Keratinocyte (primary cell): Measurements from ENCODE around the gene LHFPL3. TPM values are rescaled to one million over a fixed set of nuclear protein-coding genes. Genes with fewer than 3 reads are reported as not detected.

ENCODE experiments used
- DNase-seq: peaks from one replicate; pipeline ENCODE4 v3.0.0-alpha.2; 2011; ENCODE audit warnings: low read depth, missing footprints, low spot score
- FAIRE-seq: peaks from 2 replicates; lab custom pipeline; 2011; peaks lifted over from hg19 to GRCh38; lab: Jason Lieb, UNC
- H2AFZ ChIP-seq: 2 replicates; pipeline ENCODE4 v1.6.0; 2012; ENCODE audit warnings: low read length, control low read depth, inconsistent platforms; ENCODE audit not compliant: control insufficient read depth
- H3K27ac ChIP-seq: 2 replicates; pipeline ENCODE4 v1.5.1; 2011; ENCODE audit warnings: low read length; ENCODE audit not compliant: control insufficient read depth, insufficient read depth
- H3K27me3 ChIP-seq: 3 replicates; pipeline ENCODE4 v1.6.0; 2011; ENCODE audit warnings: low read length; ENCODE audit not compliant: control insufficient read depth, insufficient read depth; ENCODE audit errors: extremely low read depth
- H3K36me3 ChIP-seq, 2 experiments: 2 replicates in 1 of 2; 3 replicates in 1 of 2; pipeline ENCODE4 v1.5.1; 2011; ENCODE audit warnings: low read length in 2 of 2, mild to moderate bottlenecking in 1 of 2; ENCODE audit not compliant: control insufficient read depth in 2 of 2, insufficient read depth in 2 of 2; ENCODE audit errors: extremely low read depth in 1 of 2
- H3K4me1 ChIP-seq: 3 replicates; pipeline ENCODE4 v1.5.1; 2011; ENCODE audit warnings: low read length; ENCODE audit not compliant: control insufficient read depth, insufficient read depth; ENCODE audit errors: extremely low read depth
- H3K4me2 ChIP-seq: 3 replicates; pipeline ENCODE4 v1.6.0; 2011; ENCODE audit warnings: low read depth, low read length; ENCODE audit not compliant: control insufficient read depth, insufficient read depth; ENCODE audit errors: extremely low read depth
- H3K4me3 ChIP-seq, 3 experiments: fragments of 200-600 bp in 1 of 3; sonication (generic) in 1 of 3; 2 replicates in 2 of 3; 3 replicates in 1 of 3; pipeline ENCODE4 v1.5.1; 2011 to 2016; ENCODE audit warnings: low read length in 3 of 3, mild to moderate bottlenecking in 3 of 3, control low read depth in 2 of 3, inconsistent platforms in 1 of 3, low read depth in 1 of 3, mixed read lengths in 1 of 3, mixed run types in 1 of 3, moderate library complexity in 1 of 3; ENCODE audit not compliant: control insufficient read depth in 2 of 3, insufficient read depth in 2 of 3; ENCODE audit errors: extremely low read depth in 1 of 3
- H3K79me2 ChIP-seq: 2 replicates; pipeline ENCODE4 v1.6.0; 2012; ENCODE audit warnings: low read length; ENCODE audit not compliant: control insufficient read depth, insufficient read depth
- H3K9ac ChIP-seq: 3 replicates; pipeline ENCODE4 v1.6.0; 2011; ENCODE audit warnings: low read length; ENCODE audit not compliant: control insufficient read depth, insufficient read depth; ENCODE audit errors: extremely low read depth
- H3K9me1 ChIP-seq: 3 replicates; pipeline ENCODE4 v1.6.0; 2011; ENCODE audit warnings: low read length; ENCODE audit not compliant: control insufficient read depth, insufficient read depth; ENCODE audit errors: extremely low read depth
- H3K9me3 ChIP-seq: 2 replicates; pipeline ENCODE4 v1.5.1; 2012; ENCODE audit warnings: low read depth, low read length; ENCODE audit not compliant: control insufficient read depth
- H4K20me1 ChIP-seq: 3 replicates; pipeline ENCODE4 v1.6.0; 2011; ENCODE audit warnings: low read length; ENCODE audit not compliant: control insufficient read depth, insufficient read depth; ENCODE audit errors: extremely low read depth
- EZH2 ChIP-seq: IDR thresholded peaks from one replicate; pipeline ENCODE4 v1.6.1; 2012; ENCODE audit warnings: inconsistent platforms, mild to moderate bottlenecking, low read length, moderate library complexity
- dilution Hi-C: fragments of 300-500 bp; cut with MboI; formaldehyde crosslinking; loops from one replicate; pipeline ENCODE4 v1.7.0; 2020; ENCODE audit warnings: low sequenced_read_pairs; ENCODE audit not compliant: extremely low pct_ligation_motif_present
- polyA plus RNA-seq, 5 experiments: library from polyadenylated mRNA; depleted of rRNA in 3 of 5; stranded (reverse) in 3 of 5; stranded (forward) in 1 of 5; unstranded in 1 of 5; fragments of >200 nt; gene quantifications; 1 replicate in 1 of 5; 2 replicates in 3 of 5; 3 replicates in 1 of 5; pipeline versions ENCODE4 v1.2.1 to v1.2.3, GENCODE V29; 2011 to 2012; ENCODE audit warnings: missing spikeins in 2 of 5, low read depth in 1 of 5, low replicate concordance in 1 of 5
- TF ChIP-seq, protein P1 (sequence below), 3 experiments: IDR thresholded peaks in 1 of 3; conservative IDR thresholded peaks in 1 of 3; optimal IDR thresholded peaks in 1 of 3; 2 replicates in 2 of 3; 3 replicates in 1 of 3; pipeline versions ENCODE3 to v1.5.1; 2011; ENCODE audit warnings: low read length in 3 of 3, mild to moderate bottlenecking in 3 of 3, moderate library complexity in 2 of 3, control low read depth in 1 of 3, inconsistent platforms in 1 of 3; ENCODE audit not compliant: insufficient read depth in 2 of 3; ENCODE audit errors: extremely low read depth in 1 of 3

LHFPL3 gene
- polyA plus RNA-seq, 1 donor (not counting 4 experiments of a cell fraction or from before 2014, with no cell fraction given) = not detected

DNA sequence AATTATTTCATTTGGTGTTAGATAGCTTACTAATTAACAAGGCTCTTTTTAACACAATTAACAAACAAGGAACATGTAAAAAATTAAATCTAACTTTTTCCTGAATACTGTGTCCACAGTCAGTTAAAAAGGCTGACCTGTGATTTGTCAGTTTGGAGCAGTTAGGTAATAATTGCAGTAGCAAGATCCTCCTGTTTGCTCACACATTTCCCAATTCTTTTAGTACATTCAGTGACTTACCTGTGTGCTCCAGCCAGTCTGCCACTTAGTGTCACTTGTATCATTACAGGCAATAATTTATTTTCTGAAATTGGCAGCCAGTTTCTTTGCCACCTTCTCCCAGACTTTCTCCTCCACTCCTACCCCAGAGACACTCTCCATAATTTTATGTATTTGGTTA lies 66.8 kb downstream of the LHFPL3 start:
- H3K36me3 ChIP-seq = no peaks in the 10 kb centered on the region
- dilution Hi-C loops = no loop called here
- no peaks in the 10 kb centered on the region for H3K9me1 ChIP-seq
- DNase-seq (no peak), FAIRE-seq (no peak)
- H3K4me2 ChIP-seq = no peak overlapping the region
- no peaks in the 10 kb centered on the region for H4K20me1 ChIP-seq
- no peaks in the 10 kb centered on the region for H3K27me3 ChIP-seq
- H3K9me3 ChIP-seq = no peaks in the 10 kb centered on the region
- no peak overlapping the region for H3K4me3 ChIP-seq
- H3K9ac ChIP-seq = no peak overlapping the region
- no peaks in the 10 kb centered on the region for H3K79me2 ChIP-seq
- TF ChIP-seq EZH2 = no peak
- TF ChIP-seq, protein P1, sequence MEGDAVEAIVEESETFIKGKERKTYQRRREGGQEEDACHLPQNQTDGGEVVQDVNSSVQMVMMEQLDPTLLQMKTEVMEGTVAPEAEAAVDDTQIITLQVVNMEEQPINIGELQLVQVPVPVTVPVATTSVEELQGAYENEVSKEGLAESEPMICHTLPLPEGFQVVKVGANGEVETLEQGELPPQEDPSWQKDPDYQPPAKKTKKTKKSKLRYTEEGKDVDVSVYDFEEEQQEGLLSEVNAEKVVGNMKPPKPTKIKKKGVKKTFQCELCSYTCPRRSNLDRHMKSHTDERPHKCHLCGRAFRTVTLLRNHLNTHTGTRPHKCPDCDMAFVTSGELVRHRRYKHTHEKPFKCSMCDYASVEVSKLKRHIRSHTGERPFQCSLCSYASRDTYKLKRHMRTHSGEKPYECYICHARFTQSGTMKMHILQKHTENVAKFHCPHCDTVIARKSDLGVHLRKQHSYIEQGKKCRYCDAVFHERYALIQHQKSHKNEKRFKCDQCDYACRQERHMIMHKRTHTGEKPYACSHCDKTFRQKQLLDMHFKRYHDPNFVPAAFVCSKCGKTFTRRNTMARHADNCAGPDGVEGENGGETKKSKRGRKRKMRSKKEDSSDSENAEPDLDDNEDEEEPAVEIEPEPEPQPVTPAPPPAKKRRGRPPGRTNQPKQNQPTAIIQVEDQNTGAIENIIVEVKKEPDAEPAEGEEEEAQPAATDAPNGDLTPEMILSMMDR (optimal IDR thresholded peaks at IDR 0.05 in 1 of 3, IDR thresholded peaks at IDR 0.05 in 1 of 3, conservative IDR thresholded peaks at IDR 0.05 in 1 of 3; ENCODE audit: extremely low read depth in 1 of 3, insufficient read depth in 2 of 3, low read length in 3 of 3) = no peak
- no peaks in the 10 kb centered on the region for H3K4me1 ChIP-seq
- H3K27ac ChIP-seq = no peak overlapping the region
- no peak overlapping the region for H2AFZ ChIP-seq

DNA sequence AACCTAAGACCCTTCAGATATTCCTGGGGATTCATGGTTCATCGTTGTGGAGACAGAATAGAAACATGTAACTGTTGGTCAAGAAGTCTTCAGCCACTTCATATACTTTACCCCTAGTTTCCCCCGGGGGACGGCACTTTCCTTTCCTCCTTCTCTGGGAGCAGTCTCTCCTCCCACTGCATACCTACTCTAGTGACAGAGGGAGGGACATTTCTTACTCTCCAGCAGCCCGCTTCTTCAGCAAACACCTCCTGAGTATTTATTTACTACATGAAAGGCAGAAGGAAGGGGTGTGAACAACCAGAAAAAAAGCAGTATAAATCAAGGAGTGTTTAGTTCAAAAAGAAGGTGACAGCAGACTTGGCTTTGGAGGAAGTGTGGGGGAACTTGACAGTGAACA lies 69.0 kb downstream of the LHFPL3 start:
- Histone ChIP-seq H3K27me3 (no peaks in the 10 kb centered on the region), H3K36me3 (no peaks in the 10 kb centered on the region), H3K4me1 (no peaks in the 10 kb centered on the region), H3K27ac (no peak overlapping the region), H3K4me3 (no peak overlapping the region), H4K20me1 (no peaks in the 10 kb centered on the region), H3K79me2 (no peaks in the 10 kb centered on the region), H2AFZ (no peak overlapping the region), H3K9me1 (no peaks in the 10 kb centered on the region), H3K9ac (no peak overlapping the region), H3K9me3 (no peaks in the 10 kb centered on the region), H3K4me2 (no peak overlapping the region)
- FAIRE-seq (no peak), DNase-seq (no peak)
- dilution Hi-C loops = no loop called here
- TF ChIP-seq, protein P1 (optimal IDR thresholded peaks at IDR 0.05 in 1 of 3, IDR thresholded peaks at IDR 0.05 in 1 of 3, conservative IDR thresholded peaks at IDR 0.05 in 1 of 3; ENCODE audit: extremely low read depth in 1 of 3, insufficient read depth in 2 of 3, low read length in 3 of 3) = no peak
